LHCN-M2 (cell line): Measurements from ENCODE around the gene CFAP46. TPM values are rescaled to one million over a fixed set of nuclear protein-coding genes. Genes with fewer than 3 reads are reported as not detected.
"Not testable (repeated sequence)": the region's sequence is repeated elsewhere in the genome, so short reads cannot be mapped to it uniquely, and the experiment has no call there.

Source experiments
- DNase-seq: peaks from one replicate; pipeline ENCODE4 v3.0.0-alpha.2; 2012; ENCODE audit warnings: low read depth
- total RNA-seq: library from RNA; depleted of rRNA; stranded (reverse); fragments of >200 nt; gene quantifications from 2 replicates; pipeline ENCODE4 v1.2.3, GENCODE V29; 2014

Gene CFAP46
- total RNA-seq, 1 experiment from 2014 or later = not detected

DNA sequence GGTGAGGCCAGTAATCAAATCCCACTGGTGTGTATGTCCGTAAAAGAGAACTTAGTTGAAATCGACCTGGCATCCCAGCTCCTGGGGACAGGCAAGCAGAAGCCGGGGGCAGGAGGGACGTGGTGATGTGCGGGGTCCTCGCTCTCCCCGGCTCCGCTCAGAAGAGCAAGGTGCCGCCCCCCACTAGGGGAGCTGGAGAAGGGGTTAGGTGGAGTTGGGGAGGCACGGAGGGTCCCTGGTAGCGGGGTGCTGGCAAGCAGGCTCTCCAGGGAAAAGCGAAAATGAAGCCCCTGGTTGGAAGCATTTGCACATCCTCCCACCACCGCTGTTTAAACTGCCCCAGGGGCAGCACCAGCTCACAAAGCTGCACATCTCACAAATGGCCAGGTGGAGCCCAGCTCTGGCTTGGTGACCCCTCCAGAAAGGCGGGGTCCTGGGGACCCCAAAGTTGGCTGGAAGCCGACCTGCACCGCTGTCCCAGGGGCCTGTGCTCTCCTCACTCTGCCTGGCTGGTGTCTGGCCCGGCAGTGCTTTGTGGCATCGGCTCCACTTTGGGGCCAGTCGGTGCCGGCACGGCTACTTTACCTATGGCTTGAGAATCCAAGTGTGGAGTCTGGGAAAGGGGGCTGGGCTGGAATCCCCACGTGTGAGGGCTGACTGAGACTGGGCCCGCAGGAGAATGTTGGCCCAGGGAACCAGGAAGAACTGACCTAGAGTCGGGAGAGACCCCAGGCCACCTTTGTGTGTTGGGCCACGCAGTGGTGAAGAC lies 2.9 kb upstream of the CFAP46 start:
- no peak for DNase-seq

DNA sequence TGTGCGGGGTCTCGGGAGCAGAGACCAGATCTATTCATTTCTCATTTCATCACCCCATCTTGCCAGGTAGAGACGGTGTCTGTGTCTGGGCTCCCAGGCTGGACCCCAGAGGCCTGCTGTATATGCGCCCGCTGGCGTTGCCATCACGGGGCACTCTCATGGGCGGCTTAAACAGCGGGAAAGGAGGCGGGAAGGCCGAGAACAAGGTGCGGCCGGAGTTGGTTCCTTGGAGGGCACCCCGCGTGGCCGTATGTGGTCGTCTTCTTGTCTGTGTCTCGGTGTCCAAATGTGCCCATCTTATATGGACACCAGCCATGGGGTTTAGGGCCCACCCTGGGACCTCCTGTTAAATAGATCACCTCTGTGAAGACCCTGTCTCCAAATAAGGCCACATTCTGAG lies 2.1 kb upstream of the CFAP46 start:
- DNase-seq = no peak

DNA sequence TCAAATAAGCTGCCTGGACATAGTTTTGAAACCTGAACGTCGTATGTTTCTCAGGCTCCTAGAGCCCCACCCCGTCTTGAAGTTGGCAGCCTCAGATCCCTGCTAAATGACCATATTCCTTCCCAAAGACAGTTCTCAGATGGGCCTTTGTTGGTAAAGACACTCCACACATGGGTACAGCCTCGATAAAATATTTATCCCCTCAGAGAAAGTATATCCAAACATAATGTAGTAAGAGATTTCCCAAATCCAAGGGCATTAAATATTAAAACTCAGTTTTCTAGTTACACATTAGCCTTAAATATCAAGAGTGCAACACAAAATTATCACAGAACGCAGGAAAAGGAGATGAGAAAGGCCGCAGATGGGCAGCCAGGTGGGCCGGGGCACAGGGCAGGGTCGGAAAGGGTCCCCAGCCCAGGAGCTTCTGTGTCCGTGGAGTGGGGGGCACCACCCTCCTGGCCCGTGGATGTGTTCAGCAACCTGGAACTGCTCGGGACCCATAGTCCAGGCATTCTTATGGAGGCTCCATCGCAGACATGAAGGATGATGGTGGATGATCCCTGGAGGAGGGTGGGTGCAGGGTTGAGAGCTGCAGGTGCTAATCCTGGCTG lies 1.5 kb upstream of the CFAP46 start:
- DNase-seq = no peak

DNA sequence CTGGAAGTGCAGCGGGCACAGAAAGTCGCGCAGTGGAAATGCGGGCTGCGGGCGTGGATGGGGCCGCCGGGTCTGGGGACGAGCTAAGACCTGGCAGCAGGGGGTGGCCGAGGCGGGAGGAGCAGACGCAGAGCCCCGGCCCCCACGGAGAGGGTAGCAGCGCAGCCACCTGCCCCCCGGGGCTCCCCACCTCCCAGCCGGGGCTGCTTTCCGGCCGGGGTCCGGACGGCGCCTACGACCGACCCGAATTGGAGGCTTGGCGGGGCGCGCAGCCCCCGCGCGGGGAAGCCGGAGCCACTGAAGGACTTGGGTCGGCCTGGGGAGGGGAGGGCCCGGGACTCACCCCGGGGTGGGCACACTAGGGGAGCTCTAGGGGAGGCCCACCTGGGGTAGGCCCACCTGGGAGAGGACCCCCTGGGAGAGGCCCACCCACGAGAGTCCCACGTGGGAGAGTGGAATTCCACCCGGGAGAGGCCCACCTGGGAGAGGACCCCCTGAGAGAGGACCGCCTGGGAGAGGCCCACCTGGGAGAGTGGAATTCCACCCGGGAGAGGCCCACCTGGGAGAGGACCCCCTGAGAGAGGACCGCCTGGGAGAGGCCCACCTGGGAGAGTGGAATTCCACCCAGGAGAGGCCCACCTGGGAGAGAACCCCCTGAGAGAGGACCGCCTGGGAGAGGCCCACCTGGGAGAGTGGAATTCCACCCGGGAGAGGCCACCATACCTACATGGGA lies 854 bp upstream of the CFAP46 start:
- DNase-seq = no peak

DNA sequence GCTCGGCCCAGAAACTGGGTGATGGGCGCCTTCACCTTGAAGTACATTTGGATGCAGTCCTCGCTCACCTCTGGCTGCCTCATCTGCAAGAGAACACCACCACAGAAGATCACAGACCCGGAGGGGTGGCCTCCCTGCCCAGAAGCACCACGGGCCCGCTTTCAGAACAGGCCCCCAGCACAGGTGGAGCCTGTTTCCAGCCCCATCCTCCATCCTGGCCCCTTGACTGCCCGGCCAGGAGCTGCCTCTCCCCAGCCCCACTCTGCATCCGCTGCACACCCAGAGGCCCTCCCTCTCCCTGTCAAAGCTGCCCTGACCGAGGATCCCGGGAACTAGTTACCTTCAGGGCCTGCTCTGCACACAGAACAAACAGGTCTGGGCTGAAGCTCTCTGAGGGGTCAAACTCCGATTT lies 724 bp downstream of the CFAP46 start:
- no peak for DNase-seq

DNA sequence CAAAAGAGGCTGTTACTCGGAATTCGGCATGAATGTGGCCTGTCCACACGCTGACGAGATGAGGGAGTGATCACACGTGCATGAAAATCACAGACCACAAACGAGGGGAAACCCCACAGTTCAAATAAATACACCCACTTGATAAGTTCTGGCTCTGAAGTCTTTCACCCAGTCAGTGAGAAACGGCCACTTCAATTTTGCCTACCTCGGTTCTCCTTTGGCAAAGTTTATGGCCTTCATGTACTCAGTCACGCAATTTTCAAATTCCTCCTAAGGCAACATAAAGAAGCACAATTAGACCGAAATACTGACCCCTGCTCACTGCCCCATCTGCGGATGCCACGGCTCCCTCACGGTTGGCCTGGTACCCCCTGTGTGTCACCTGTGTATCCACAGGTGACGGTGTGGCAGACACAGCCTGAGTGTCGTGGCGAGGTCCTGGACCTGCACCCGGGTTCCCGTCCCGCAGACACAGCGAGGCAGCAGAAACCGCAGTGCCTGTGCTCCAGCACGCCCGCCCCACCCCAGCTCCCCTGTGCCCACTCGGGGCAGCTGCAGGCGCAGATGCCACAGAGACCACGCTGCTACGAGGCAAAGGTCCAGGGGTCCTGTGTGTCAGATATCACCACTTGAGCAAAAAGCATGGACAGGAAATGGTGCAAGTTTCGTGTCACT lies 1.4 kb downstream of the CFAP46 start:
- DNase-seq = no peak

DNA sequence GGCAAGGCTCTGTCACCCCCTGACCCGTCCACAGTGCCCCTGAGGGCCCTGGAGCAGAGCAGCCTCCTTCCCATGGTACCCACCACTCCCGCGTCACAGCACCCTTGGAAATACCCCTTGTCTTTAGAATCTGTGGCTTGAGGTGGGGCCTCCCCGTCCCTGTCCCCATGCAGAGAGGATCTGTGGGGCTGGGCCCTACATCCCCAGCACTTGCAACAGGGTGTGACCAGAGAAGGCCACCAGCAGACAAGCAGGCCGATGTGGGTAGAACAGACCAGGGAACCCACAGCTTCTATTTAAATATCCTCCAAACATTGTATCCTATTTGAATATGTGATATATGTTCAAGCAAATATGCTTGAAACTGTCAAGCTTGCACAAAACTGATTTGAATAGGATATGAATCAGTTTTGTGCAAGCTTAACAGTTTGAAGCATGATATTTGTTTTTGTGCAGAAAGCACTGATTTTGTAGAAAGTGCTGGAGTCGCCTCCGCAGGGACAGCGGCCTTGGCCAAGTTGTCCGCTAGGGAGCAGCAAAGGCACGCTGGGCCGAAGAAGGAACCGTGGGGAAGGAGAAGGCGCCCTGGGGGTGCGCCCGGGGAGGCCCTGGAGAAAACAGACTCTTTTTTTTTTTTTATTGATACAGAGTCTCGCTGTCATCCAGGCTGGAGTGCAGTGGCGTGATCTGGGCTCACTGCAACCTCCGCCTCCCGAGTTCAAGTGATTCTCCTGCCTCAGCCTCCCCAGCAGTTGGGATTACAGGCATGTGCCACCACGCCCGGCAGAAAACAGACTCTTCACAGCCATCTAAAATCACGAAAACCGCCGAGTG lies 2.2 kb downstream of the CFAP46 start:
- peak; percentile 6 for DNase-seq

DNA sequence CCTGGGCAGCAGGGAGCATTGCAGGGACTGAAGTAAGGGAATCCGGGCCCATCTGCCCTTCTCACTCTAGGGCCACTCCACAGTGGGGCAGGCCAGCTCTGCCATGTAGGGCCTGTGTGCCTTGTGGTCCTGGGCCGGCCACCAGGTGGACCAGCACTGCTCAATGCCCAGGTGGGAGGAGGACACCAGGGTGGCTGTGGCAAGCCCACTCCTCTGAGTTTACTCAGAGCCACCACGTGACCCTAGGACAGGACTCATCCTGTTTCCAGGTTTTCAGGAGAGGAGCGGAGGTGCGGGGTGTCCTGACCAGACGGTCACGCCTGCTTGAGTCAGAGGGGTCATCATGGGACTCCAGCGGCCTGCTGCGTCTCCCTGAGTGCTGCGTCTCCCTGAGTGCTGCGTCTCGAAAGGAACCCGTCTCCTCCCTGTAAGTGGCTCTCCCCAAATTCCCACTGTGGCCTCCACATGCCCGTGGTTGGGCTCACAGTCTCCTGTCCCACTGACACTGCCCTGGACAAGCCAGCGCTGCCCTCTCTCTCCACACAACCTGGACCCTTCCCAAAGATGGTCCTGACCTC lies 2.9 kb downstream of the CFAP46 start:
- no peak for DNase-seq

DNA sequence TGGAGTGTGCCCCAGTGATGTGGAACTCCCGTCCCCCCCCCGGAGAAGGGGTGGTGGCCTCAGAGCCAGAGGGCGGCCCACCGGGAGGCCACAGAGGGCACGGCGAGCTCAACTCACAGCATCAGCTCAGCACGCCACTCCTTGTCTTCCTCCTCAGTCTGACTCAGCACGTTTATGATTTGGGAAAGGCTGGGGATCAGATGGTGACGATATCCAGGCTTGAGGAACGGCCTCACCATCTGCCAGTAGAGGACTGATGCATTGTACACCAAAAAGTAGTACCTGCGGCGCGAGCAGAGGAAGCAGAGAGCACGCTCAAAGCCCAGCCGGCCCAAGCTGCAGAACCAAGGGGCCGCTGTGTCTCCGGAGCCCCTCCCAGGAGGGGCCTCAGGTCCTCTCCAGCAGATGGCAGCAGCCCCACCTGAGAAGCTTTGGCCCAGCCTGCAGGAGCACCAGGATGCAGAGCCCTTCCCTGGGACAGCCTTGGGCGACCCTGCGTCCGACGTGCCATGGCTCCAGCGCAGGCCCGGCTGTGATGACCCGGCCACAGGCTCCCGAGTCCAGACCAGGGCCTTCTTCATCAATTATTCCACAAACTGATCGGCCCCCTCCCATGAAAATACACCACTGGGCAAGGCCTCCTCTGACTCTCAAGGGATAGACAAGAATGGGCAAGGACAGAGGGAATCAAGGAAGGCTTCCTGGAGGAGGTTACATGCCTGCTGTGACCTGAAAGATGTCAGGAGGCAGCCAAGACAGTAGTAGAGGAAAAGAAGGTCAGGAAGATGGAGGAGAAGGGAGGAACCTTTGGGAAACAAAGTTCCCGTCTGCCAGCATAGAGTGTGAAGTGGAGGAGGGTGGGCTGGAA lies 3.7 kb downstream of the CFAP46 start:
- no peak for DNase-seq

DNA sequence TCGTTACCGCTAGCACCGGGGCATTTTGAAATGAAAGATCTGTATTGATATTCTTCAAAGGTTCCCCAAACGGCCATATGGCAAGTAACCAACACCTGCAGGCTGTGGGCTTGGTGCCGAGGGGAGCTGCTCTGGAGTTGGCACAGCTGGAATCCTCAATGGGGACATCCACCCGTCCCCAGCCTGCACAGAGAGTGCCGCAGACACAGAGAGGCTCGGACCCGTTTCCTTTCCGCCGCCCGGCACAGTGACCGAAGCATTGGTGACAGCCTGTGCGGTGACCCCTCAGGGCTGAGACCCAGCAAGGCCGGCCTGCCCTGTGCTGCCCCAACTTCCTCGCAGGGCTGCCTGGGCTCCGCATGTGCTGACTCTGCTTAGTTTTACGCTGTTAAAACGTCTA lies 4.5 kb downstream of the CFAP46 start:
- no peak for DNase-seq

DNA sequence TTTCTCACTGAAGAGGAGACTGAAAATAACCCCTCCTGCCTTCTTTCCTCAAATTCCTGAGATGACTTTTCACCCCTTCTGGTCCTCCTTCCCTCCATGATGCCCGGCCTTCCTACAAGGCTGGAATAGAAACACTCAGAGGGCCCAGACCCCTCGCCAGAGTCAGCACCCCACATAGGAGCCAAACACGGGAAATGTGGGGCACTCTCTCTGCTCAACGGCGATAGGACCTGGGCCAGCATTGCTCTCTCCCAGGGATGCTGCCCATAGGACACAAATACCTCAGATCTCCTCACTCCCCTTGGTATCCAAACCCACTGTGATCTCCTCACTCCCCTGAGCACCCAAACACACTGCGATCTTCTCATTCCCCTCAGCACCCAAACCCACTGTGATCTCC lies 7.4 kb downstream of the CFAP46 start:
- no peak for DNase-seq

DNA sequence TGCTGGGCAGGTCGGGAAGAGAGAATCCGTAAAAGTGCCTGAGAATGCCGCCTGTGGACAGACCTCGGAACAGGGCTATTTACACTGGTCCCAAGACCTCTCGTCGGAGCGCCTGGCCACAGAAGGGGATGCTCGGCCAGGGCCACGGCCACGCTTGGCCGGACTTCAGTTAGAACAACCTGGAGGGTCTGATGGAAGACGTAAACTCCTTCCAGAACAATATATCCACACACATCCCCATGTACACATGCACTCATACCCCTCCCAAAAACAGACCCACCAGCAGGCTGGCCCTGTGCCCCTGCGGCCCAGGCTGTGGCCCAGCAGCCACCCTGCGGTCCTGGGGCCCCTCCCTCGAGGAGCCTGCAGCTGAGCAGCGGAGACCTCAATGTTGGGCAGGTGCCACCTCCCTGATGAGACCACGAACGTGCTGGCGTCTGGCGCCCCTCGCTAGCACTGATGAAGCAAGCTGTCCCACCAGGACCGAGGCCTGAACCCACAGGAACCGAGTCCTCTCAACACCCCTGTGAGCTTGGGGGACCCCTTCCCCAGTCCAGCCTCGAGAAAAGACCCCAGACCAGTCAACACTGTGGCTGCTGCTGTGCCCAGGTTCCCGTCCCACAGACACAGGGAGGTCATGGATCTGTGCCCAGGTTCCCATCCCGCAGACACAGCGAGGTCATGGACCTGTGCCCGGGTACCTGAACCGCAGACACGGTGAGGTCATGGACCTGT lies 8.9 kb downstream of the CFAP46 start:
- DNase-seq = no peak

DNA sequence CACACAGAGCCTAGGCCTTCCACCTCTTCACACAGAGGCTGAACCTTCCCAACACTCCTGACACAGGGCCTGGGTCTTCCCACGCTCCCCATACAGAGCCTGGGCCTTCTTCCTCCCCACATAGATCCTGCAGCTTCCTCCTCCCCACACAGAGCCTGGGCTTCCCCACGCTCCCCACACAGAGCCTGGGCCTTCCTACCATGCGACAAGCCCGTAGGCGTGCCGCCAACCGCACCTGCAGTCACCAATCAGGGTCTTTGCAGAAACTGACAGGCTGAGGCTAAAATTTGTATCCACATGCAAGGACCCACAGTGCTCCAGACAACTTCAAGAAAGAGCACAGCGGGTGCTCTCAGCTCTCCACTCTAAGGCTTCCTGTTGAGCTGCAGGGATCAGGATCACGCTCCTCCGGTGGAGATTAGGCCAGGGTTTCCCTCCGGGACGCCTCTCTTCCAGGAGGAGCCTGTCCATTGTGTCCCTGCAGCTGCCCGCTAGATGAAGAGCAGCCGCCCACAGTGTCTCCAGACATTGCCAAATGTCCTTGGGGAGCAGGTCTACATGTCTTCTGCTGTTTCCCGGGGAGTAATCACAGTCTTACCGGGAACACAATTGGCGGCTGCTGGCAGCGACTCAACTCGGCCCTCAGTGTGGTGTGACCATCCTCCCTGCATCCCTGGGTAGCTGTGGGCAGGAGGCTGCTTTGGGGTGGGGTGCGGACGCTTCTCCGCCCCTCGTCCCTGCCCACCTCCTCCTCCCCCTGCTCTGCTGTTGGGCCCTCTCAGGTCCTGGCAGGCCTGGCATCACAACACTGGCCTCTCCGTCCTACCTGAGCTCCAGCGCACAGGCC lies 9.7 kb downstream of the CFAP46 start:
- no peak for DNase-seq

DNA sequence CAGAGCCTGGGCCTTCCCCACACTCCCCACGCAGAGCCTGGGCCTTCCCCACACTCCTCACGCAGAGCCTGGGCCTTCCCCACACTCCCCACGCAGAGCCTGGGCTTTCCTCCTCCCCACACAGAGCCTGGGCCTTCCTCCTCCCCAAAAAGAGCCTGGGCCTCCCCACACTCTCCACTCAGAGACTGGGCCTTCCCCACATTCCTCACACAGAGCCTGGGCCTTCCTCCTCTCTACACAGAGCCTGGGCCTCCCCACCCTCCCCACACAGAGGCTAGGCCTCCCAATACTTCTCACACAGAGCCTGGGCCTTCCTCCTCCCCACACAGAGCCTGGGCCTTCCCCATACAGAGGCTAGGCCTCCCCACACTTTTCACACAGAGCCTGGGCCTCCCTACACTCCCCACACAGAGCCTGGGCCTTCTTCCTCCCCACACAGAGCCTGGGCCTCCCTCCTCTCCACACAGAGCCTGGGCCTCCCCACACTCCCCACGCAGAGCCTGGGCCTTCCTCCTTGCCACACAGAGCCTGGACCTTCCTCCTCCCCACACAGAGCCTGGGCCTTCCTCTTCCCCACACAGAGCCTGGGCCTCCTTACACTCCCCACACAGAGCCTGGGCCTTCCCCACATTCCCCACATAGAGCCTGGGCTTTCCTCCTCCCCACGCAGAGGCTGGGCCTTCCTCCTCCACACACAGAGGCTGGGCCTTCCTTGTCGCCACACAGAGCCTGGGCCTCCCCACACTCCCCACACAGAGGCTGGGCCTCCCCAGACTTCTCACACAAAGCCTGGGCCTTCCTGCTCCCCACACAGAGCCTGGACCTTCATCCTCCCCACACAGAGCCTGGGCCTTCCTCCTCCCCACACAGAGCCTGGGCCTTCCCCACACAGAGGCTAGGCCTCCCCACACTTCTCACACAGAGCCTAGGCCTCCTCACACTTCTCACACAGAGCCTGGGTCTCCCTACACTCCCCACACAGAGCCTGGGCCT lies 10.8 kb downstream of the CFAP46 start:
- not testable (repeated sequence) for DNase-seq

DNA sequence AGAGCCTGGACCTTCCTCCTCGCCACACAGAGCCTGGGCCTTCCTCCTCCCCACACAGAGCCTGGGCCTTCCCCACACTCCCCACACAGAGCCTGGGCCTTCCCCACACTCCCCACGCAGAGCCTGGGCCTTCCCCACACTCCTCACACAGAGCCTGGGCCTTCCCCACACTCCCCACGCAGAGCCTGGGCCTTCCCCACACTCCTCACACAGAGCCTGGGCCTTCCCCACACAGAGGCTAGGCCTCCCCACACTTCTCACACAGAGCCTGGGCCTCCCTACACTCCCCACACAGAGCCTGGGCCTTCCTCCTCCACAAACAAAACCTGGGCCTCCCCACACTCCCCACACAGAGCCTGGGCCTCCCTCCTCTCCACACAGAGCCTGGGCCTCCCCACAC lies 11.7 kb downstream of the CFAP46 start:
- not testable (repeated sequence) for DNase-seq

DNA sequence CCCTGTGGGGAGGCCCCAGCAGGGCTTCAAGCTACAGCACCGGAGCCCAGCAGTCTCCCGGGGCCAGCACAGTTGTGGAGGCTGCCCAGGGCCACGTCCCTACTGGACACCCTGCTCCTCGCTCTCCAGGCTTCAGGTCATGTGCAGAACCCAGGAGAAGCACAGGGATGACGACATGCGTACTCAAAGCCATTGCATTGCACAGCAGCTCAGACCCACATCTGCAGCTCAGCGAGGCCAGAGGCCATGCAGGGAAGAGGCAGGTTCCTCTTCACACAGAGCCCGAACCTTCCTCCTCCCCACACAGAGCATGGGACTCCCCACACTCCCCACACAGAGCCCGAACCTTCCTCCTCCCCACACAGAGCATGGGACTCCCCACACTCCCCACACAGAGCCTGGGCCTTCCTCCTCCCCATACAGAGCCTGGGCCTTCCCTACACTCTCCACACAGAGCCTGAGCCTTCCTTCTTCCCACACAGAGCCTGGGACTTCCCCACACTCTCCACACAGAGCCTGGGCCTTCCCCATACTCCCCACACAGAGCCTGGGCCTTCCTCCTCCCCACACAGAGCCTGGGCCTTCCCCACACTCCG lies 12.3 kb downstream of the CFAP46 start:
- no peak for DNase-seq

DNA sequence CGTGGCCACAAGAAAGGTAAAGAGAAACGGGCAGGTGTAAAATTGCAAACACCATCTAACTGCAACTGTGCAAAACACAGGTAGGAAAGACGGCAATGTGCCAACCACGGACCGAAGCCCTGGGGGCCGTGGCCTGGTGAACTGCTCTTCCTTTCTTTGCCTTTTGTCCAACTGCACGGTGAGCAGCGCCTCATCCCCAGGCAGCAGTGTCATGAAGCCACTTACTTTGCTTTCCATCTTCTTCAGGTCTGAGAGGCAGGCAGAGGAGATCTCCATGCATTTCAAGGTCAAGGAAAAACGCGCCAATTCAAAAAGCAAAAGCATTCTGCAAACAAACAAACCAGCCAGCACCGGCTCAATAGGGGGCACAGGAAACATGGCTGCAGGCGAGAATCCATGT lies 12.9 kb downstream of the CFAP46 start:
- DNase-seq = no peak
